Measurements from ENCODE around the gene TRIM15. TPM values are rescaled to one million over a fixed set of nuclear protein-coding genes. Genes with fewer than 3 reads are reported as not detected.

Gene TRIM15
- total and polyA plus RNA-seq, 9 of the 15 experiments (the other 6 are each of a cell fraction or from before 2014, with no cell fraction given) = 0.06 to 2.6 (median 0.83) TPM

DNA sequence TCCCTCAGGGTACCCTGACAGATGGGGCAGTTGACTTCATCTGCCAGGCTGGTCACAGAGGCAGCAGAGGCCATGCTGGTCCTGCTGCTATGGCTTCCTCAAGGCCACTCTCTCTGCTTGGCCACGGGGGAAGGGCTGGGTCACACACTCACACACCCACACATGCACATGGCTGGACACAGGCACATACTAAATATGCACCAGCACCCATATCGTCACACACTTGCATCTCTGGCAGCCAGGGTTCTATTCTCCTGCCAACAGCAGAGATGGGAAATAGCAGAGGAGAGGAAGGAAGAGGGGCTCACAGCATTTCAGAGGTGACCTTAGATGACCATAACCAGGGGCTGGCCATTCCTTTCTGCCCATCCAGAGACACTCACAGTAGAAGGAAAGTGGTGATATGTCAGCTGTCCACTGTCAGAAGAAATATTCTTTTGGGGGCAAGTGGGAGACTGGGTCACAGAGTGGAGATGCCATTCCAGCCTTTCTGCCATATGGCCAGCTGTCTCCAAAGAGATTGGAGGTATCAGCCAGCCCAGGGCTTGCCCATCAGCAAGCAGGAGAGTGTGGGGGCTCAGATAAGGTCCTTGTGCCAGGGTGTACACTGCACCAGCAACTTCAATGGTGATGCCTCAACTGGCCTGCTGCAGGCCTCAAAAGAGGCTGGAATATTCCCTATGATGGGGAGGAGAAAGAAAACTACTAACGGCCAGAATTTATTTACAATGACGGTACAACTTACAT is 2.4 kb upstream of the TRIM15 start, which contains the start of gene TRIM10:
TRIM10 (minus strand) TSS at position 427 of the 747 bp plus-strand sequence; CDS start at position 74, 353 bp downstream.
- CTCF ChIA-PET (ENCODE audit: low intra/inter-chr PET ratio) = no interaction called here
- Histone ChIP-seq H4K20me1 (replicated peaks; ENCODE audit: control insufficient read depth, insufficient read depth, low read length) (no peaks in the 10 kb centered on the region), H3K4me1 (replicated peaks in 1 of 2; ENCODE audit: control insufficient read depth in 2 of 2, insufficient read depth in 2 of 2, low read length in 2 of 2) (peaks cover 8 to 14% of the 10 kb centered on the region in 2 experiments; a peak in 4 of 5 replicates), H3K79me2 (ENCODE audit: control insufficient read depth, insufficient read depth, low read length) (no peaks in the 10 kb centered on the region), H3K4me3 (no peak within 1 kb of the TSS), H3K9me1 (ENCODE audit: control insufficient read depth, insufficient read depth, low read length) (no peaks in the 10 kb centered on the region), H3K9me3 (replicated peaks; ENCODE audit: control insufficient read depth, insufficient read depth, low read depth, low read length) (no peaks in the 10 kb centered on the region), H3K4me2 (ENCODE audit: insufficient read depth, low read length) (peak within 1 kb of the TSS; percentile 6; the same call in 1 of the 2 replicates), H3K9ac (ENCODE audit: insufficient read depth in 1 of 2, low read depth in 2 of 2, low read length in 2 of 2) (no peak within 1 kb of the TSS), H3K36me3 (ENCODE audit: control insufficient read depth, insufficient read depth, low read length) (no peaks in the 10 kb centered on the region), H3K27me3 (ENCODE audit: control insufficient read depth in 2 of 2, insufficient read depth in 2 of 2, low read length in 2 of 2) (peaks cover 2 to 29% of the 10 kb centered on the region in 2 experiments; a peak in 3 of 5 replicates), H3K27ac (ENCODE audit: extremely low read depth, low read depth, low read length) (no peak within 1 kb of the TSS), H2AFZ (ENCODE audit: low read depth, low read length) (peak within 1 kb of the TSS; percentile 46; the same call in 1 of the 2 replicates)
- in situ Hi-C loops (cut with MboI) = no loop called here
- FAIRE-seq (no peak), ATAC-seq (no peak), DNase-seq (ENCODE audit: extremely low read depth in 1 of 4, low spot score in 3 of 4) (no peak)
- POLR2A ChIA-PET = no interaction called here
- no TSS peak for BruUV-seq (replicated peaks)
- intact Hi-C loops (cut with micrococcal nuclease) = no loop called here
- WGBS (ENCODE audit: insufficient coverage, low coverage, missing lambda C conversion rate) = 11% methylated on average over 3 of the region's 4 CpGs
- TF ChIP-seq, protein P1, sequence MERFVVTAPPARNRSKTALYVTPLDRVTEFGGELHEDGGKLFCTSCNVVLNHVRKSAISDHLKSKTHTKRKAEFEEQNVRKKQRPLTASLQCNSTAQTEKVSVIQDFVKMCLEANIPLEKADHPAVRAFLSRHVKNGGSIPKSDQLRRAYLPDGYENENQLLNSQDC (CRISPR knock-in tag; IDR thresholded peaks at IDR 0.05) = no peak
- TF ChIP-seq EWSR1 (IDR thresholded peaks at IDR 0.05; ENCODE audit: borderline replicate concordance, low read depth, partially characterized antibody) = no peak
- TF ChIP-seq ETV5 (CRISPR knock-in tag; IDR thresholded peaks at IDR 0.05; ENCODE audit: low read depth) = no peak
- TF ChIP-seq CHCHD3 (CRISPR knock-in tag; IDR thresholded peaks at IDR 0.05) = no peak
- TF ChIP-seq, protein P2, sequence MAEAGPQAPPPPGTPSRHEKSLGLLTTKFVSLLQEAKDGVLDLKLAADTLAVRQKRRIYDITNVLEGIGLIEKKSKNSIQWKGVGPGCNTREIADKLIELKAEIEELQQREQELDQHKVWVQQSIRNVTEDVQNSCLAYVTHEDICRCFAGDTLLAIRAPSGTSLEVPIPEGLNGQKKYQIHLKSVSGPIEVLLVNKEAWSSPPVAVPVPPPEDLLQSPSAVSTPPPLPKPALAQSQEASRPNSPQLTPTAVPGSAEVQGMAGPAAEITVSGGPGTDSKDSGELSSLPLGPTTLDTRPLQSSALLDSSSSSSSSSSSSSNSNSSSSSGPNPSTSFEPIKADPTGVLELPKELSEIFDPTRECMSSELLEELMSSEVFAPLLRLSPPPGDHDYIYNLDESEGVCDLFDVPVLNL (CRISPR knock-in tag; IDR thresholded peaks at IDR 0.05; ENCODE audit: low read depth) = no peak
- TF ChIP-seq, protein P3, sequence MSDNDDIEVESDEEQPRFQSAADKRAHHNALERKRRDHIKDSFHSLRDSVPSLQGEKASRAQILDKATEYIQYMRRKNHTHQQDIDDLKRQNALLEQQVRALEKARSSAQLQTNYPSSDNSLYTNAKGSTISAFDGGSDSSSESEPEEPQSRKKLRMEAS (CRISPR knock-in tag; IDR thresholded peaks at IDR 0.05) = no peak
- TF ChIP-seq TEAD4 (IDR thresholded peaks at IDR 0.05; ENCODE audit: low read length) = peak; percentile 23; the same call in 1 of the 2 replicates
- TF ChIP-seq TEAD4 (CRISPR knock-in tag; IDR thresholded peaks at IDR 0.05; ENCODE audit: borderline replicate concordance) = no peak
- TF ChIP-seq ZFPM2 (CRISPR knock-in tag; IDR thresholded peaks at IDR 0.05) = no peak
- TF ChIP-seq HNRNPK (IDR thresholded peaks at IDR 0.05; ENCODE audit: low read depth, low read length, poor library complexity, severe bottlenecking) = no peak
- 0 out of 2 replicates have a peak, but pooled peaks have one; percentile 31 for TF ChIP-seq CBFA2T2 (conservative IDR thresholded peaks at IDR 0.05)
- TF ChIP-seq, protein P4, sequence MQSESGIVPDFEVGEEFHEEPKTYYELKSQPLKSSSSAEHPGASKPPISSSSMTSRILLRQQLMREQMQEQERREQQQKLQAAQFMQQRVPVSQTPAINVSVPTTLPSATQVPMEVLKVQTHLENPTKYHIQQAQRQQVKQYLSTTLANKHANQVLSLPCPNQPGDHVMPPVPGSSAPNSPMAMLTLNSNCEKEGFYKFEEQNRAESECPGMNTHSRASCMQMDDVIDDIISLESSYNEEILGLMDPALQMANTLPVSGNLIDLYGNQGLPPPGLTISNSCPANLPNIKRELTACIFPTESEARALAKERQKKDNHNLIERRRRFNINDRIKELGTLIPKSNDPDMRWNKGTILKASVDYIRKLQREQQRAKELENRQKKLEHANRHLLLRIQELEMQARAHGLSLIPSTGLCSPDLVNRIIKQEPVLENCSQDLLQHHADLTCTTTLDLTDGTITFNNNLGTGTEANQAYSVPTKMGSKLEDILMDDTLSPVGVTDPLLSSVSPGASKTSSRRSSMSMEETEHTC (IDR thresholded peaks at IDR 0.05) = no peak
- TF ChIP-seq MTA2 (IDR thresholded peaks at IDR 0.05; ENCODE audit: low read depth) = no peak
- TF ChIP-seq, protein P5, sequence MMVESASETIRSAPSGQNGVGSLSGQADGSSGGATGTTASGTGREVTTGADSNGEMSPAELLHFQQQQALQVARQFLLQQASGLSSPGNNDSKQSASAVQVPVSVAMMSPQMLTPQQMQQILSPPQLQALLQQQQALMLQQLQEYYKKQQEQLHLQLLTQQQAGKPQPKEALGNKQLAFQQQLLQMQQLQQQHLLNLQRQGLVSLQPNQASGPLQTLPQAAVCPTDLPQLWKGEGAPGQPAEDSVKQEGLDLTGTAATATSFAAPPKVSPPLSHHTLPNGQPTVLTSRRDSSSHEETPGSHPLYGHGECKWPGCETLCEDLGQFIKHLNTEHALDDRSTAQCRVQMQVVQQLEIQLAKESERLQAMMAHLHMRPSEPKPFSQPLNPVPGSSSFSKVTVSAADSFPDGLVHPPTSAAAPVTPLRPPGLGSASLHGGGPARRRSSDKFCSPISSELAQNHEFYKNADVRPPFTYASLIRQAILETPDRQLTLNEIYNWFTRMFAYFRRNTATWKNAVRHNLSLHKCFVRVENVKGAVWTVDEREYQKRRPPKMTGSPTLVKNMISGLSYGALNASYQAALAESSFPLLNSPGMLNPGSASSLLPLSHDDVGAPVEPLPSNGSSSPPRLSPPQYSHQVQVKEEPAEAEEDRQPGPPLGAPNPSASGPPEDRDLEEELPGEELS (CRISPR knock-in tag; IDR thresholded peaks at IDR 0.05; ENCODE audit: borderline replicate concordance) = no peak
- TF ChIP-seq GABPB1 (CRISPR knock-in tag; IDR thresholded peaks at IDR 0.05) = 0 out of 2 replicates have a peak, but pooled peaks have one; percentile 23
- no peak for TF ChIP-seq BRCA1 (IDR thresholded peaks at IDR 0.05)
- TF ChIP-seq BRCA1 (CRISPR knock-in tag; IDR thresholded peaks at IDR 0.05) = no peak
- peak; percentile 42 for TF ChIP-seq CBFA2T3 (IDR thresholded peaks at IDR 0.05)
- no peak for TF ChIP-seq KLF16 (IDR thresholded peaks at IDR 0.05)

All from K562 (cell line).